ENCODE results near the gene PCDH9. TPM values are rescaled to one million over a fixed set of nuclear protein-coding genes. Genes with fewer than 3 reads are reported as not detected.

PCDH9 gene
- total and polyA plus RNA-seq, 2 of the 13 experiments (the other 11 are each of a cell fraction or from before 2014, with no cell fraction given), result 0.09 TPM; not detected in 1

DNA sequence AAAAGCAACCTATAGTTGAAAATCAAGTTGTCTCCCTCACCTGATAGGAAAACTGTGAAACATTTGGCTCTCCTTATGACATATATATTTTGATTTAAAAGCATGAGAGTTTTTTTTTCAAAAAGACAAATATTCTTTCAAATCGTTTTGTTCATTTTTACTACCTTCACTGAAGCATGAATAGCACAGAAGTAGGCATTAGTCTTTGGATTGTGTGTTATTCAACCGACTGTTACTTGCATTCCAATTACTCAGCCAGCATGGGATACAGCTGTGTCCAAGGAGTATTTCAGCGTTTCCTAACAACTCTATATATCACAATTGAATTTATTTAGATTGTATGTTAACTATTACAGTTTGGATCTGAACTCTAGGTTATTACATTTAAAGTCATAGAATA is 135.2 kb downstream of the PCDH9 start:
- FAIRE-seq (no peak), ATAC-seq (no peak), DNase-seq (ENCODE audit: low spot score) (no peak)

More for the DNA sequence above, 135.2 kb downstream of the PCDH9 start:
- intact Hi-C loops (cut with micrococcal nuclease; ENCODE audit: unreplicated experiment) (no loop called here), in situ Hi-C loops (cut with HindIII; ENCODE audit: extremely low pct_ligation_motif_present, low pct_unique_long_range_greater_than_20kb) (no loop called here)
- no peaks in the 10 kb centered on the region for H3K9me3 ChIP-seq (ENCODE audit: low read length)
- H3K4me3 ChIP-seq (replicated peaks in 1 of 3; ENCODE audit: insufficient read depth in 1 of 3, low read depth in 2 of 3, low read length in 3 of 3), result no peak overlapping the region
- CTCF ChIA-PET (ENCODE audit: low intra/inter-chr PET ratio, low total read pairs), result no interaction called here
- POLR2A ChIA-PET, result no interaction called here
- no peak overlapping the region for H2AFZ ChIP-seq (ENCODE audit: low read length)
- H3K27me3 ChIP-seq (ENCODE audit: control insufficient read depth in 1 of 2, insufficient read depth in 2 of 2, low read length in 2 of 2), result no peaks in the 10 kb centered on the region
- H3K79me2 ChIP-seq (ENCODE audit: insufficient read depth, low read length), result no peaks in the 10 kb centered on the region
- H4K20me1 ChIP-seq (ENCODE audit: insufficient read depth, low read length), result no peaks in the 10 kb centered on the region
- H3K4me2 ChIP-seq (ENCODE audit: low read depth, low read length), result no peak overlapping the region
- H3K4me1 ChIP-seq (ENCODE audit: insufficient read depth, low read length), result no peaks in the 10 kb centered on the region
- WGBS (ENCODE audit: low lambda C conversion rate), result under 1% methylated on average over 3 of the region's 3 CpGs
- H3K9ac ChIP-seq (ENCODE audit: insufficient read depth, low read depth, low read length), result no peak overlapping the region
- BruUV-seq (replicated peaks), result no TSS peak
- no peaks in the 10 kb centered on the region for H3K36me3 ChIP-seq (replicated peaks in 1 of 2; ENCODE audit: control insufficient read depth in 1 of 2, insufficient read depth in 2 of 2, low read length in 2 of 2)
- TF ChIP-seq THAP11 (CRISPR knock-in tag; IDR thresholded peaks at IDR 0.05) (no peak), RFXAP (CRISPR knock-in tag; IDR thresholded peaks at IDR 0.05; ENCODE audit: borderline replicate concordance) (no peak), FOXK1 (CRISPR knock-in tag; IDR thresholded peaks at IDR 0.05; ENCODE audit: borderline replicate concordance, low read depth) (no peak), SALL2 (CRISPR knock-in tag; IDR thresholded peaks at IDR 0.05) (no peak), CREB1 (IDR thresholded peaks at IDR 0.05) (no peak), CREB1 (CRISPR knock-in tag; IDR thresholded peaks at IDR 0.05) (no peak), SIX4 (CRISPR knock-in tag; IDR thresholded peaks at IDR 0.05) (no peak), ZNF615 (CRISPR knock-in tag; IDR thresholded peaks at IDR 0.05; ENCODE audit: borderline replicate concordance) (no peak), SP2 (CRISPR knock-in tag; IDR thresholded peaks at IDR 0.05) (no peak), ZNF549 (CRISPR knock-in tag; IDR thresholded peaks at IDR 0.05) (no peak), ZNF572 (CRISPR knock-in tag; IDR thresholded peaks at IDR 0.05) (no peak)
- TF ChIP-seq, protein P1, sequence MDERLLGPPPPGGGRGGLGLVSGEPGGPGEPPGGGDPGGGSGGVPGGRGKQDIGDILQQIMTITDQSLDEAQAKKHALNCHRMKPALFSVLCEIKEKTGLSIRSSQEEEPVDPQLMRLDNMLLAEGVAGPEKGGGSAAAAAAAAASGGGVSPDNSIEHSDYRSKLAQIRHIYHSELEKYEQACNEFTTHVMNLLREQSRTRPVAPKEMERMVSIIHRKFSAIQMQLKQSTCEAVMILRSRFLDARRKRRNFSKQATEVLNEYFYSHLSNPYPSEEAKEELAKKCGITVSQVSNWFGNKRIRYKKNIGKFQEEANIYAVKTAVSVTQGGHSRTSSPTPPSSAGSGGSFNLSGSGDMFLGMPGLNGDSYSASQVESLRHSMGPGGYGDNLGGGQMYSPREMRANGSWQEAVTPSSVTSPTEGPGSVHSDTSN (CRISPR knock-in tag; IDR thresholded peaks at IDR 0.05), result no peak
- TF ChIP-seq, protein P2, sequence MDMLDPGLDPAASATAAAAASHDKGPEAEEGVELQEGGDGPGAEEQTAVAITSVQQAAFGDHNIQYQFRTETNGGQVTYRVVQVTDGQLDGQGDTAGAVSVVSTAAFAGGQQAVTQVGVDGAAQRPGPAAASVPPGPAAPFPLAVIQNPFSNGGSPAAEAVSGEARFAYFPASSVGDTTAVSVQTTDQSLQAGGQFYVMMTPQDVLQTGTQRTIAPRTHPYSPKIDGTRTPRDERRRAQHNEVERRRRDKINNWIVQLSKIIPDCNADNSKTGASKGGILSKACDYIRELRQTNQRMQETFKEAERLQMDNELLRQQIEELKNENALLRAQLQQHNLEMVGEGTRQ (IDR thresholded peaks at IDR 0.05; ENCODE audit: low read depth, low read length), result no peak
- TF ChIP-seq, protein P2 (CRISPR knock-in tag; IDR thresholded peaks at IDR 0.05; ENCODE audit: borderline replicate concordance), result no peak
- TF ChIP-seq, protein P3, sequence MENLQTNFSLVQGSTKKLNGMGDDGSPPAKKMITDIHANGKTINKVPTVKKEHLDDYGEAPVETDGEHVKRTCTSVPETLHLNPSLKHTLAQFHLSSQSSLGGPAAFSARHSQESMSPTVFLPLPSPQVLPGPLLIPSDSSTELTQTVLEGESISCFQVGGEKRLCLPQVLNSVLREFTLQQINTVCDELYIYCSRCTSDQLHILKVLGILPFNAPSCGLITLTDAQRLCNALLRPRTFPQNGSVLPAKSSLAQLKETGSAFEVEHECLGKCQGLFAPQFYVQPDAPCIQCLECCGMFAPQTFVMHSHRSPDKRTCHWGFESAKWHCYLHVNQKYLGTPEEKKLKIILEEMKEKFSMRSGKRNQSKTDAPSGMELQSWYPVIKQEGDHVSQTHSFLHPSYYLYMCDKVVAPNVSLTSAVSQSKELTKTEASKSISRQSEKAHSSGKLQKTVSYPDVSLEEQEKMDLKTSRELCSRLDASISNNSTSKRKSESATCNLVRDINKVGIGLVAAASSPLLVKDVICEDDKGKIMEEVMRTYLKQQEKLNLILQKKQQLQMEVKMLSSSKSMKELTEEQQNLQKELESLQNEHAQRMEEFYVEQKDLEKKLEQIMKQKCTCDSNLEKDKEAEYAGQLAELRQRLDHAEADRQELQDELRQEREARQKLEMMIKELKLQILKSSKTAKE (CRISPR knock-in tag; IDR thresholded peaks at IDR 0.05; ENCODE audit: borderline replicate concordance), result no peak
- no peak overlapping the region for H3K27ac ChIP-seq (ENCODE audit: extremely low read length, insufficient read depth, low read length)
